Breast epithelium (tissue), 4 donors: Measurements from ENCODE around the gene ZNF385A. TPM values are rescaled to one million over a fixed set of nuclear protein-coding genes. Genes with fewer than 3 reads are reported as not detected.
A peak's percentile ranks its signal among the peaks of the same experiment; 100 is the strongest.

Experiments used
- DNase-seq, 2 donors: peaks; one replicate each; pipeline ENCODE4 v3.0.0-alpha.2; 2019; ENCODE audit warnings: low spot score in 2 of 2
- H3K27ac ChIP-seq, 2 donors: fragments of 200-600 bp; sonication (generic) in 1 of 2; one replicate each; pipeline ENCODE4 v1.5.1; 2016 to 2019; ENCODE audit warnings: mild to moderate bottlenecking in 1 of 2
- H3K27me3 ChIP-seq, 2 donors: fragments of 200-600 bp; sonication (generic) in 1 of 2; one replicate each; pipeline versions ENCODE4 v1.5.1 to v1.6.0; 2017 to 2019; ENCODE audit warnings: control low read depth in 1 of 2, mild to moderate bottlenecking in 1 of 2
- H3K36me3 ChIP-seq: fragments of 200-600 bp; one replicate; pipeline ENCODE4 v1.5.1; 2019
- H3K4me1 ChIP-seq, 2 donors: fragments of 200-600 bp; sonication (generic); one replicate each; pipeline ENCODE4 v1.5.1; 2016 to 2019; ENCODE audit warnings: control low read depth in 1 of 2
- H3K4me3 ChIP-seq, 3 donors: fragments of 200-600 bp; sonication (generic); 1 replicate in 2 of 3; 2 replicates in 1 of 3; pipeline ENCODE4 v1.5.1; 2016 to 2019; ENCODE audit warnings: mild to moderate bottlenecking in 3 of 3, moderate library complexity in 2 of 3
- H3K9me3 ChIP-seq, 2 donors: fragments of 200-600 bp; sonication (generic) in 1 of 2; one replicate each; pipeline ENCODE4 v1.5.1; 2016 to 2019; ENCODE audit warnings: control low read depth in 1 of 2
- CTCF ChIP-seq, 3 donors: fragments of 450-650 bp; IDR thresholded peaks; one replicate each; pipeline ENCODE4 v1.5.1; 2016 to 2017; ENCODE audit warnings: antibody characterized with exemption in 3 of 3, mild to moderate bottlenecking in 3 of 3, moderate library complexity in 3 of 3
- POLR2A ChIP-seq: fragments of 450-650 bp; IDR thresholded peaks from one replicate; pipeline ENCODE4 v1.6.1; 2016; ENCODE audit warnings: antibody characterized with exemption, mild to moderate bottlenecking, moderate library complexity
- POLR2AphosphoS5 ChIP-seq, 3 donors: sonication (generic); formaldehyde crosslinking; IDR thresholded peaks; one replicate each; pipeline ENCODE4 v1.6.1; 2017; ENCODE audit warnings: antibody characterized with exemption in 3 of 3
- intact Hi-C: fragments of 100-400 bp; cut with DNase I; formaldehyde crosslinking; loops from one replicate; pipeline ENCODE4 v1.15.1; 2023; ENCODE audit warnings: low total_unique reads
- total RNA-seq, 3 donors: library from RNA; depleted of rRNA; stranded (reverse); fragments of >200 nt; gene quantifications; one replicate each; pipeline ENCODE4 v1.1.0, GENCODE V29; 2016

The ZNF385A gene
- total RNA-seq, 3 donors from 2014 or later: 8.9 to 18.4 (median 10.5) TPM

- peaks cover 2% of the 10 kb centered on the region for H3K36me3 ChIP-seq
- no peaks in the 10 kb centered on the region for H3K4me1 ChIP-seq
- TF ChIP-seq POLR2AphosphoS5 (IDR thresholded peaks at IDR 0.05): no peak
- intact Hi-C loops: no loop called here
- H3K9me3 ChIP-seq: no peaks in the 10 kb centered on the region
- H3K4me3 ChIP-seq: no peak overlapping the region
- DNase-seq: no peak
- H3K27me3 ChIP-seq: no peaks in the 10 kb centered on the region
- H3K27ac ChIP-seq: peak overlapping the region; percentile 9 to 37
Observed at GRCh38 chr12:54337280-54337842, 47.2 kb downstream of the ZNF385A start.

- no peak for DNase-seq
- Histone ChIP-seq H3K4me1 (no peaks in the 10 kb centered on the region), H3K36me3 (no peaks in the 10 kb centered on the region), H3K27me3 (no peaks in the 10 kb centered on the region), H3K9me3 (no peaks in the 10 kb centered on the region), H3K27ac (no peak overlapping the region), H3K4me3 (no peak overlapping the region)
- intact Hi-C loops: no loop called here
- TF ChIP-seq POLR2AphosphoS5 (IDR thresholded peaks at IDR 0.05) (no peak), CTCF (IDR thresholded peaks at IDR 0.05) (no peak), POLR2A (no peak)
Observed at GRCh38 chr12:54333420-54334034, 51.0 kb downstream of the ZNF385A start.

GRCh38 chr12:54331461-54331860 lies 53.1 kb downstream of the ZNF385A start:
- no peak for DNase-seq
- intact Hi-C loops: no loop called here
- no peaks in the 10 kb centered on the region for H3K36me3 ChIP-seq
- no peaks in the 10 kb centered on the region for H3K9me3 ChIP-seq
- H3K4me3 ChIP-seq: no peak overlapping the region
- no peaks in the 10 kb centered on the region for H3K27me3 ChIP-seq
- H3K27ac ChIP-seq: no peak overlapping the region
- TF ChIP-seq CTCF (IDR thresholded peaks at IDR 0.05) (no peak), POLR2AphosphoS5 (IDR thresholded peaks at IDR 0.05) (no peak), POLR2A (no peak)
- H3K4me1 ChIP-seq: no peaks in the 10 kb centered on the region

- intact Hi-C loops: no loop called here
- no peak for DNase-seq
- H3K4me3 ChIP-seq: no peak overlapping the region
- no peaks in the 10 kb centered on the region for H3K4me1 ChIP-seq
- TF ChIP-seq POLR2AphosphoS5 (IDR thresholded peaks at IDR 0.05) (no peak), POLR2A (no peak), CTCF (IDR thresholded peaks at IDR 0.05) (no peak)
- H3K9me3 ChIP-seq: no peaks in the 10 kb centered on the region
- no peaks in the 10 kb centered on the region for H3K27me3 ChIP-seq
- no peaks in the 10 kb centered on the region for H3K36me3 ChIP-seq
- H3K27ac ChIP-seq: no peak overlapping the region
Observed at GRCh38 chr12:54330442-54330841, 54.1 kb downstream of the ZNF385A start.

DNA sequence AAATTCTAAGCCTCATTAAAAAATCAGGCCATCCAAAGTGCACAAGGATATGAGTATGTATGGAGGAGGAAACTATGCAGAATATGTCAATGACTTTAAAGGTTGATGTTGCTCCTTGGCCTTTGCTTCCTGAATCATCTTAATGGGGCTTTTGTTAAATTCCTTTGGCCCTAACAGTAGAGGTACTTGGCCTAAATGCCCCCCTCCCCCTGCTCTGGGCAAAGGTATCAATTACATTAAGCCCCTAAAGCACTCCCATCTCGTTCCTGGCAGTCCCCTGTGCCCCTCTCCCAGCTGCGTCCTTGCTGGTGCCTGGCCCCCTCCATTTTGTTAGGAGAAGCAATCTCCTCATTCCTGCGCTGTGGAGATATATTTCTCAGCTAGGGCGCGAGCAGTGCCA lies 54.8 kb downstream of the ZNF385A start:
- DNase-seq: no peak
- no peak overlapping the region for H3K27ac ChIP-seq
- no peaks in the 10 kb centered on the region for H3K27me3 ChIP-seq
- intact Hi-C loops: no loop called here
- no peak for TF ChIP-seq POLR2A
- TF ChIP-seq CTCF (IDR thresholded peaks at IDR 0.05): no peak
- no peak for TF ChIP-seq POLR2AphosphoS5 (IDR thresholded peaks at IDR 0.05)
- no peaks in the 10 kb centered on the region for H3K9me3 ChIP-seq
- H3K4me1 ChIP-seq: no peaks in the 10 kb centered on the region
- H3K4me3 ChIP-seq: no peak overlapping the region
- no peaks in the 10 kb centered on the region for H3K36me3 ChIP-seq
